Gastrocnemius medialis (tissue), 4 donors: Measurements from ENCODE around the gene TMTC2. TPM values are rescaled to one million over a fixed set of nuclear protein-coding genes. Genes with fewer than 3 reads are reported as not detected.

Experiments used
- ATAC-seq, 2 donors: fragments of 150-250 bp; one replicate each; pipeline ENCODE4 v1.9.1; 2016
- DNase-seq, 2 donors: peaks; one replicate each; pipeline ENCODE4 v3.0.0-alpha.2; 2019
- H3K27ac ChIP-seq, 4 donors: fragments of 200-600 bp; sonication (generic); 1 replicate in 1 of 4; 2 replicates in 3 of 4; pipeline ENCODE4 v1.5.1; 2016 to 2018; ENCODE audit warnings: mild to moderate bottlenecking in 2 of 4, moderate library complexity in 1 of 4
- H3K27me3 ChIP-seq, 3 donors: fragments of 200-600 bp; sonication (generic) in 2 of 3; 1 replicate in 1 of 3; 2 replicates in 2 of 3; pipeline versions ENCODE4 v1.5.1 to v1.6.0; 2016 to 2019; ENCODE audit warnings: mild to moderate bottlenecking in 1 of 3, moderate library complexity in 1 of 3
- H3K36me3 ChIP-seq, 2 donors: fragments of 200-600 bp; sonication (generic) in 1 of 2; one replicate each; pipeline ENCODE4 v1.5.1; 2017 to 2018
- H3K4me1 ChIP-seq, 2 donors: fragments of 200-600 bp; sonication (generic) in 1 of 2; one replicate each; pipeline ENCODE4 v1.5.1; 2016 to 2017; ENCODE audit warnings: mild to moderate bottlenecking in 2 of 2
- H3K4me3 ChIP-seq, 4 donors: fragments of 200-600 bp; sonication (generic) in 3 of 4; 1 replicate in 1 of 4; 2 replicates in 3 of 4; pipeline ENCODE4 v1.5.1; 2016 to 2019; ENCODE audit warnings: mild to moderate bottlenecking in 2 of 4
- H3K9me3 ChIP-seq, 3 donors: fragments of 200-600 bp; sonication (generic) in 2 of 3; 1 replicate in 1 of 3; 2 replicates in 2 of 3; pipeline ENCODE4 v1.5.1; 2016 to 2019
- POLR2A ChIP-seq, 2 donors: fragments of 450-650 bp; IDR thresholded peaks; one replicate each; pipeline ENCODE4 v1.6.1; 2017; ENCODE audit warnings: antibody characterized with exemption in 2 of 2, mild to moderate bottlenecking in 2 of 2, moderate library complexity in 2 of 2
- in situ Hi-C, 4 donors: fragments of 200-750 bp; cut with MboI; loops; one replicate each; pipeline versions ENCODE4 v1.15.0 to v1.8.0; 2017; ENCODE audit warnings: low sequenced_read_pairs in 4 of 4
- intact Hi-C: fragments of 100-400 bp; cut with DNase I; formaldehyde crosslinking; loops from one replicate; pipeline ENCODE4 v1.15.1; 2023; ENCODE audit warnings: low total_unique reads
- total RNA-seq, 4 donors: library from RNA; depleted of rRNA; stranded (reverse); fragments of >200 nt; gene quantifications; one replicate each; pipeline versions ENCODE4 v1.1.0 to v1.2.3, GENCODE V29; 2016
- TF ChIP-seq, protein P1 (sequence below), 5 experiments: fragments of 450-650 bp in 3 of 5; fragments of 200-600 bp in 2 of 5; sonication (generic) in 2 of 5; IDR thresholded peaks in 4 of 5; conservative IDR thresholded peaks in 1 of 5; 1 replicate in 4 of 5; 2 replicates in 1 of 5; pipeline ENCODE4 v1.5.1; 2016 to 2019; ENCODE audit warnings: antibody characterized with exemption in 5 of 5, mild to moderate bottlenecking in 3 of 5, moderate library complexity in 3 of 5

Gene TMTC2
- total RNA-seq, 4 donors from 2014 or later: 1.6 to 2.5 (median 1.9) TPM

DNA sequence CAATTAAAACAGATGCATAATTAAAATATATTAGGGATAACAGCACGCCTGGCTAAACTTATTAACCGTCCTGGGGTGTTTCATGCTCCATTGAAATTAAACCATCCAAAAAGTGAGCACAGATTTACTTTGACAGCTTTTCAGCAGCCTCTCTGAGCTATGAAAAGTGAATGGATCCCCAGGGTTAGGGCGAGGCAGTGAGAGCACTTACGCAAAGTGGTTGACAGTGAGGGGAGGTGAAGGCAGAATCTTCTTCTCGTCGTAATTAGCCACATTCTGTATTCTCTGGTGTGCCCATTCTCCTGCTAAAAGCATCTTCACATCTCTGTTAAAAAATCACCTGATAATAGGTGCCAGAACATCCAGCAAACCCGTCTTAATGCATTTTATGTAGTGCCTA lies 1.9 kb downstream of the TMTC2 start:
- intact Hi-C loops (loop anchor here (10.0 kb wide), 1 partner anchor 1816 kb away; no protein-coding TSS in a partner anchor), in situ Hi-C loops (no loop called here)
- Histone ChIP-seq H3K27ac (peak overlapping the region in 2 of 4 donors; percentile 76 to 91), H3K4me3 (peak overlapping the region; percentile 67 to 89 (median 84)), H3K27me3 (peaks cover 3 to 21% (median 11%) of the 10 kb centered on the region in 3 donors), H3K9me3 (no peaks in the 10 kb centered on the region), H3K36me3 (no peaks in the 10 kb centered on the region), H3K4me1 (peaks cover 3 to 11% of the 10 kb centered on the region in 2 donors)
- ATAC-seq: no peak
- TF ChIP-seq, protein P1, sequence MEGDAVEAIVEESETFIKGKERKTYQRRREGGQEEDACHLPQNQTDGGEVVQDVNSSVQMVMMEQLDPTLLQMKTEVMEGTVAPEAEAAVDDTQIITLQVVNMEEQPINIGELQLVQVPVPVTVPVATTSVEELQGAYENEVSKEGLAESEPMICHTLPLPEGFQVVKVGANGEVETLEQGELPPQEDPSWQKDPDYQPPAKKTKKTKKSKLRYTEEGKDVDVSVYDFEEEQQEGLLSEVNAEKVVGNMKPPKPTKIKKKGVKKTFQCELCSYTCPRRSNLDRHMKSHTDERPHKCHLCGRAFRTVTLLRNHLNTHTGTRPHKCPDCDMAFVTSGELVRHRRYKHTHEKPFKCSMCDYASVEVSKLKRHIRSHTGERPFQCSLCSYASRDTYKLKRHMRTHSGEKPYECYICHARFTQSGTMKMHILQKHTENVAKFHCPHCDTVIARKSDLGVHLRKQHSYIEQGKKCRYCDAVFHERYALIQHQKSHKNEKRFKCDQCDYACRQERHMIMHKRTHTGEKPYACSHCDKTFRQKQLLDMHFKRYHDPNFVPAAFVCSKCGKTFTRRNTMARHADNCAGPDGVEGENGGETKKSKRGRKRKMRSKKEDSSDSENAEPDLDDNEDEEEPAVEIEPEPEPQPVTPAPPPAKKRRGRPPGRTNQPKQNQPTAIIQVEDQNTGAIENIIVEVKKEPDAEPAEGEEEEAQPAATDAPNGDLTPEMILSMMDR (IDR thresholded peaks at IDR 0.05 in 4 of 5, conservative IDR thresholded peaks at IDR 0.05 in 1 of 5): no peak
- no peak for TF ChIP-seq POLR2A (IDR thresholded peaks at IDR 0.05)
- no peak for DNase-seq

DNA sequence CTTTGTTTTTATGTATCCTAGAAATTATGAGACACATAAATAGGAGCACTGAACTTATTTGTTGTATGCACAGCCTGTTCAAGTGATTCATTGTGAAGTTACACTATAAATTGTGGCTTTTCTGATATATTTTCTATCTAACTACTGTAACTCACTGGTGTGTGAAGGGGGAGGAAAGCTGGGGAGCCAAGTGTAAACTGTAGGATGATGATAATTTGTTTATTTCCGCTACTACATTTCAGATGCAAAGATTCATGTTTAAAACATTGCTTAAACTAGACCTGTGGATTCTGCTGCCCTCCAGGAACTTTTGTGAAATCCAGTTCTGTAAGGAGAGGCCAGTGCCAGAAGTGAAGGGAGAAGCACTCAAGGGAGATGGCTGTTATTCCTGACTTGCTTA lies 3.3 kb downstream of the TMTC2 start:
- H3K4me3 ChIP-seq: no peak overlapping the region
- ATAC-seq (no peak), DNase-seq (no peak)
- in situ Hi-C loops: no loop called here
- intact Hi-C loops: no loop called here
- peaks cover 3 to 21% (median 11%) of the 10 kb centered on the region in 3 donors for H3K27me3 ChIP-seq
- no peaks in the 10 kb centered on the region for H3K9me3 ChIP-seq
- no peak overlapping the region for H3K27ac ChIP-seq
- no peaks in the 10 kb centered on the region for H3K36me3 ChIP-seq
- peaks cover 3 to 11% of the 10 kb centered on the region in 2 donors for H3K4me1 ChIP-seq
- TF ChIP-seq POLR2A (IDR thresholded peaks at IDR 0.05): no peak
- TF ChIP-seq, protein P1 (IDR thresholded peaks at IDR 0.05 in 4 of 5, conservative IDR thresholded peaks at IDR 0.05 in 1 of 5): no peak

DNA sequence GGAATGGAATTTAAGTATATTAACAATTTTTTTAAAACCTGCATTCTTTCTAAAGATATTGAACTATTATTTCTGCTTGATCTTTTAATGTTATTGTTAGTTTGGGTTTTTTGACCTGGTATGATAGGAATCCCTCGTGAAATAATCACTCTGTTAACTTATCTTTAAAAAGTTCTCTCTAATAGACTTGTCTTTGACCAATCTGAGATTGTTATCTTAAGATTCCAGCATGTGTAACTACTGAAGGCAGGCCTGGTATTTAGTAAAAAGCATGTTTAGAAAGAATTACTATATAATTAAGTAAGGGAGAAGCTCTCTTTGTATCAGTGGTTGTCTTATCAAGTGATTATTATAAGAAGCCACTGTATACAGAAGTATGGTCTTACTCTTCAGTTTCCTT lies 4.8 kb downstream of the TMTC2 start:
- TF ChIP-seq, protein P1 (IDR thresholded peaks at IDR 0.05 in 4 of 5, conservative IDR thresholded peaks at IDR 0.05 in 1 of 5): no peak
- no peak for TF ChIP-seq POLR2A (IDR thresholded peaks at IDR 0.05)
- DNase-seq: no peak
- in situ Hi-C loops: no loop called here
- Histone ChIP-seq H3K27ac (no peak overlapping the region), H3K4me1 (peaks cover 0 to 3% of the 10 kb centered on the region in 2 donors), H3K9me3 (no peaks in the 10 kb centered on the region), H3K36me3 (no peaks in the 10 kb centered on the region), H3K4me3 (no peak overlapping the region), H3K27me3 (peaks cover 3 to 21% (median 11%) of the 10 kb centered on the region in 3 donors)
- no peak for ATAC-seq
- intact Hi-C loops: no loop called here

DNA sequence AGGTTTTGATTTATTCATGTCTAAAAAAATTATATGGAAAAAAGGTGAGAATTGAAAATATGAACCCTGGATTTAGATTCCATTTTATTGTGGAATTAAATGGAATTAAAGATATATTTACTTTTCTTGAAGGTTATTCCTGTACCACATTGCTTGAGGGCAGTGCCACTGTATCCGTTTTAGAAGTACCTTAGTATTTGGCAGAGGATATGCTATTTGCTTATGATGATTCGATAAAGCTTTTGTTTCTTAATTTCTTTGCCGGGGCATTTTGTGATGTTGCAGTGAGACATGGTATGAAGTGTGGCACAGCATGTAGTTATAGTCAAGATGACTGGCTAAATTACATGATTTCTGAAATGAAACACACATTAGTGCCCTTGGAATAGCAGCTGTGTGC lies 7.6 kb downstream of the TMTC2 start:
- intact Hi-C loops (no loop called here), in situ Hi-C loops (no loop called here)
- Histone ChIP-seq H3K4me3 (no peak overlapping the region), H3K36me3 (no peaks in the 10 kb centered on the region), H3K9me3 (no peaks in the 10 kb centered on the region), H3K27ac (no peak overlapping the region), H3K4me1 (no peaks in the 10 kb centered on the region), H3K27me3 (peaks cover 1 to 7% (median 3%) of the 10 kb centered on the region in 3 donors)
- TF ChIP-seq POLR2A (IDR thresholded peaks at IDR 0.05): no peak
- TF ChIP-seq, protein P1 (IDR thresholded peaks at IDR 0.05 in 4 of 5, conservative IDR thresholded peaks at IDR 0.05 in 1 of 5): no peak
- ATAC-seq (no peak), DNase-seq (no peak)

DNA sequence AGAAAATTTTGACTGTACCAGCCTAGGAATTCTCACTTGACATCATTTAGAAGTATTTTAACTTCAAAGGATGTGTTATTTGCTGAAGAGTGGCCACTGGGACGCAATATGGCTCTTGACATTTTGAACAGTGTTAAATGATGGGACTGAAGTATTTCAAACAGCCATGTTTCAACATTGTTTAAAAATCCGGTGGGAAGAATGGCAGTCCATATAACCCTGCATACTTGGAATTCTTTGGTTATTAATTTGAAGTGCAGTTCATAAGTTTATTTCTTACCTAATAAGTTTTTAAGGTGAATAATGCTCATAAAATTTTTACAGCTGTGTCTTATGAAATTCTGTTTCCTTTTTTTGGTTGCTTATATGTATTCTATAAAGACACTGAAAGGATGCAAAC lies 8.3 kb downstream of the TMTC2 start:
- Histone ChIP-seq H3K27ac (no peak overlapping the region), H3K4me3 (no peak overlapping the region), H3K27me3 (peaks cover 0 to 2% (median 2%) of the 10 kb centered on the region in 3 donors), H3K36me3 (no peaks in the 10 kb centered on the region), H3K4me1 (no peaks in the 10 kb centered on the region), H3K9me3 (no peaks in the 10 kb centered on the region)
- ATAC-seq (no peak), DNase-seq (no peak)
- TF ChIP-seq, protein P1 (IDR thresholded peaks at IDR 0.05 in 4 of 5, conservative IDR thresholded peaks at IDR 0.05 in 1 of 5): no peak
- no peak for TF ChIP-seq POLR2A (IDR thresholded peaks at IDR 0.05)
- intact Hi-C loops: no loop called here
- in situ Hi-C loops: no loop called here
